Measurements from ENCODE around the gene ARSI. TPM values are rescaled to one million over a fixed set of nuclear protein-coding genes. Genes with fewer than 3 reads are reported as not detected.

Gene ARSI
- total RNA-seq, 3 donors from 2014 or later, result 0.41 to 1.6 (median 0.63) TPM

GRCh38 chr5:150295172-150295634 lies 7.5 kb downstream of the ARSI start:
- Histone ChIP-seq H3K9me3 (no peaks in the 10 kb centered on the region), H3K4me1 (ENCODE audit: low read depth) (no peaks in the 10 kb centered on the region), H3K36me3 (ENCODE audit: low read depth) (no peaks in the 10 kb centered on the region), H3K4me3 (no peak overlapping the region)
- ATAC-seq (peak; percentile 72), DNase-seq (peak in 2 of 3 donors; percentile 57 to 59)
- no peak for TF ChIP-seq CTCF (IDR thresholded peaks at IDR 0.05)
- intact Hi-C loops (cut with DNase I, micrococcal nuclease), result no loop called here

- ATAC-seq, result no peak
- no peak for TF ChIP-seq CTCF (IDR thresholded peaks at IDR 0.05)
- intact Hi-C loops (cut with DNase I, micrococcal nuclease), result no loop called here
- Histone ChIP-seq H3K4me3 (no peak overlapping the region), H3K9me3 (no peaks in the 10 kb centered on the region), H3K4me1 (ENCODE audit: low read depth) (no peaks in the 10 kb centered on the region), H3K36me3 (ENCODE audit: low read depth) (no peaks in the 10 kb centered on the region)
- no peak for DNase-seq
Observed at GRCh38 chr5:150294551-150295071, 8.1 kb downstream of the ARSI start.

- Histone ChIP-seq H3K9me3 (no peaks in the 10 kb centered on the region), H3K4me3 (no peak overlapping the region), H3K4me1 (ENCODE audit: low read depth) (no peaks in the 10 kb centered on the region), H3K36me3 (ENCODE audit: low read depth) (no peaks in the 10 kb centered on the region)
- intact Hi-C loops (cut with DNase I, micrococcal nuclease), result no loop called here
- no peak for TF ChIP-seq CTCF (IDR thresholded peaks at IDR 0.05)
- DNase-seq, result no peak
- ATAC-seq, result no peak
Observed at GRCh38 chr5:150293091-150293941, 9.4 kb downstream of the ARSI start.

- ATAC-seq (no peak), DNase-seq (no peak)
Observed at GRCh38 chr5:150291388-150292385, 11.0 kb downstream of the ARSI start.

More at GRCh38 chr5:150291388-150292385, 11.0 kb downstream of the ARSI start:
- H3K4me1 ChIP-seq (ENCODE audit: low read depth), result no peaks in the 10 kb centered on the region
- intact Hi-C loops (cut with DNase I, micrococcal nuclease), result no loop called here
- H3K36me3 ChIP-seq (ENCODE audit: low read depth), result no peaks in the 10 kb centered on the region
- H3K4me3 ChIP-seq, result no peak overlapping the region
- no peak for TF ChIP-seq CTCF (IDR thresholded peaks at IDR 0.05)
- no peaks in the 10 kb centered on the region for H3K9me3 ChIP-seq

All from mucosa of descending colon (tissue), 3 donors.